Measurements from ENCODE around the gene RTEL1.

DNA sequence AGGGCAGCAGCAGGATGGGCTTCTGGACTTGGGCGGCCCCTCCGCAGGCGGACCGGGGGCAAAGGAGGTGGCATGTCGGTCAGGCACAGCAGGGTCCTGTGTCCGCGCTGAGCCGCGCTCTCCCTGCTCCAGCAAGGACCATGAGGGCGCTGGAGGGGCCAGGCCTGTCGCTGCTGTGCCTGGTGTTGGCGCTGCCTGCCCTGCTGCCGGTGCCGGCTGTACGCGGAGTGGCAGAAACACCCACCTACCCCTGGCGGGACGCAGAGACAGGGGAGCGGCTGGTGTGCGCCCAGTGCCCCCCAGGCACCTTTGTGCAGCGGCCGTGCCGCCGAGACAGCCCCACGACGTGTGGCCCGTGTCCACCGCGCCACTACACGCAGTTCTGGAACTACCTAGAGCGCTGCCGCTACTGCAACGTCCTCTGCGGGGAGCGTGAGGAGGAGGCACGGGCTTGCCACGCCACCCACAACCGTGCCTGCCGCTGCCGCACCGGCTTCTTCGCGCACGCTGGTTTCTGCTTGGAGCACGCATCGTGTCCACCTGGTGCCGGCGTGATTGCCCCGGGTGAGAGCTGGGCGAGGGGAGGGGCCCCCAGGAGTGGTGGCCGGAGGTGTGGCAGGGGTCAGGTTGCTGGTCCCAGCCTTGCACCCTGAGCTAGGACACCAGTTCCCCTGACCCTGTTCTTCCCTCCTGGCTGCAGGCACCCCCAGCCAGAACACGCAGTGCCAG lies 38.7 kb downstream of the RTEL1 start, which contains the start of gene TNFRSF6B:
- TF ChIP-seq, protein P1, sequence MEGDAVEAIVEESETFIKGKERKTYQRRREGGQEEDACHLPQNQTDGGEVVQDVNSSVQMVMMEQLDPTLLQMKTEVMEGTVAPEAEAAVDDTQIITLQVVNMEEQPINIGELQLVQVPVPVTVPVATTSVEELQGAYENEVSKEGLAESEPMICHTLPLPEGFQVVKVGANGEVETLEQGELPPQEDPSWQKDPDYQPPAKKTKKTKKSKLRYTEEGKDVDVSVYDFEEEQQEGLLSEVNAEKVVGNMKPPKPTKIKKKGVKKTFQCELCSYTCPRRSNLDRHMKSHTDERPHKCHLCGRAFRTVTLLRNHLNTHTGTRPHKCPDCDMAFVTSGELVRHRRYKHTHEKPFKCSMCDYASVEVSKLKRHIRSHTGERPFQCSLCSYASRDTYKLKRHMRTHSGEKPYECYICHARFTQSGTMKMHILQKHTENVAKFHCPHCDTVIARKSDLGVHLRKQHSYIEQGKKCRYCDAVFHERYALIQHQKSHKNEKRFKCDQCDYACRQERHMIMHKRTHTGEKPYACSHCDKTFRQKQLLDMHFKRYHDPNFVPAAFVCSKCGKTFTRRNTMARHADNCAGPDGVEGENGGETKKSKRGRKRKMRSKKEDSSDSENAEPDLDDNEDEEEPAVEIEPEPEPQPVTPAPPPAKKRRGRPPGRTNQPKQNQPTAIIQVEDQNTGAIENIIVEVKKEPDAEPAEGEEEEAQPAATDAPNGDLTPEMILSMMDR (IDR thresholded peaks at IDR 0.05; ENCODE audit: poor library complexity, severe bottlenecking): no peak
- TF ChIP-seq TAF1 (IDR thresholded peaks at IDR 0.05; ENCODE audit: low read depth): no peak
